Measurements from ENCODE around the gene CALCR. TPM values are rescaled to one million over a fixed set of nuclear protein-coding genes. Genes with fewer than 3 reads are reported as not detected.
"Not testable (repeated sequence)": the region's sequence is repeated elsewhere in the genome, so short reads cannot be mapped to it uniquely, and the experiment has no call there.

Gene CALCR
- polyA plus RNA-seq, 1 donor: 11.1 TPM

- no peak for DNase-seq (ENCODE audit: low read depth)
Observed at GRCh38 chr7:93562106-93562505, 12.4 kb downstream of the CALCR start.

DNA sequence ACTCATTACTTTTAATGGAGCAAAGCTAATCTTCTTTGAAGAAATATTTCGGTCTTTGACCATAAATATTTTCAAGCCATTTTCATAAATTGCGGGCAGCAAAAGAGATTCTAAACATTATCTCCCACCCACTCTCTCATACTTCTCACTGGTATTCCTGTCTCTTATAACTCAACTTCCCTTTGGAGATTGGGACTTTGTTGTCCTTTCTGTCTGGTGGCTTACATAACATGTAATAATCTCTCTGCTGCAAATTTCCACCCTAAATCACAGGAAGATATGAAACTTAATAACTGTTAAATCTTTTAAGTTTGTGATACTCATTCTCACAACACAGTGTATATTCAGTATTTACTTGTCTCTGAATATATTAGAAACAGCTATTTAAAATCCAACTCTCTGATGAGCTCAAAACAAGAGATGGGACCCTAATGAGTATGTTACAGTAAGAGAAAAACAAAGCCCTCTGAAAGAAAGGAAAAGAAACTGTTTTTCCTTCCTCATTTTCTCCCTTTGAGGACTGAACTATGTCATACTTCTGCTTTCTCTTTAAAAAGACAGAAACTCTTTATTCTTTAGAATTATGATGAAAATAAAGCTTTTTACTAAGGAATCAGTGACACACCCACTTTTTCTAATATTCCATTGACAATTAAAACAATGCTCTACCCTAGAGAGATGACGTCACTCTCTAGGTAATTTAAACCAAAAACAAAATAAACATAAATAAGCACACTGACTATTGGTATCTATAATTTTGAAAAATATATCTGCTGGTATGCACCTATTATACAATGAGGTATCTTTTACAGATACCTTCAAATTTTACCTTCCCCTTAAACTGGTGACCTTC lies 14.7 kb downstream of the CALCR start:
- no peak for DNase-seq (ENCODE audit: low read depth)

GRCh38 chr7:93558705-93559614 lies 15.6 kb downstream of the CALCR start:
- no peak for DNase-seq (ENCODE audit: low read depth)

DNA sequence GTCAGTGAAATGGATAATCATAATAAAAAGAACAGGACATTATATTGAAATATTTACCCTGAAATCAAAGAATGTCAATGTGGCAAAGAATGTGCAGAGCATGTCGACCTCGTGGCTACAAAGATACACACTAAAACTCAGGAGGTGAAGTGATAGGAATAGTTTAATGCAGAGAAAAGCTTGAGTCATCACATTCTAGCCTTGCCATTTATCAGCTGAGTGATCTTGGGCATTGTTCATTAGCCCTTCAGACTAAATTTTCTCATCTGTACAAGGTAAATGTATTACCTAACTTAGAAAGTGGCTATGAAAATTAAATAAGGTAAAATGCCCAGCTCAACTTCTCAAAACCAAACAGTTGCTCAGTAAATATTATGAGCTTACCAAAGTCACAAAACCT lies 22.6 kb downstream of the CALCR start:
- no peak for DNase-seq (ENCODE audit: low read depth)

- DNase-seq (ENCODE audit: low read depth): no peak
Observed at GRCh38 chr7:93551063-93551895, 23.2 kb downstream of the CALCR start.

- DNase-seq (ENCODE audit: low read depth): no peak
Observed at GRCh38 chr7:93547716-93548115, 26.8 kb downstream of the CALCR start.

- no peak for DNase-seq (ENCODE audit: low read depth)
Observed at GRCh38 chr7:93544691-93545090, 29.8 kb downstream of the CALCR start.

DNA sequence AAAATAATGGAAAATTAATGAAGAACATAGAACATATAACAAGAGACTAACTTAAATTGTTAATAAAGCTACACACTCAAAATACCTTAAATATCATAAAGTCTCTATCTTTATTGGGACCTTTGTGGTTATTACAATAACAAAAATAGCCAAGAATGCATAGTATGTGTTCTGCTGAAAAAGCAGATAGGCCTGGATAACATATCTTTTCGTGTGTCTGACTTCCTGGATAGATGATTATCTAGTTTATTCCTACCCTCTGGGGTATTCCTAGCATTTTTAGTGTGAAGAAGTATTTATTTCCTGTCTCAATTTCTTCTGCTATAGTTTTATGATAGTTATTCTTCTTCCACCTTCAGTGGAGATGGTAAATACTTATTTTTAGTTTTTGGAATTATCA lies 36.5 kb downstream of the CALCR start:
- DNase-seq (ENCODE audit: low read depth): no peak

DNA sequence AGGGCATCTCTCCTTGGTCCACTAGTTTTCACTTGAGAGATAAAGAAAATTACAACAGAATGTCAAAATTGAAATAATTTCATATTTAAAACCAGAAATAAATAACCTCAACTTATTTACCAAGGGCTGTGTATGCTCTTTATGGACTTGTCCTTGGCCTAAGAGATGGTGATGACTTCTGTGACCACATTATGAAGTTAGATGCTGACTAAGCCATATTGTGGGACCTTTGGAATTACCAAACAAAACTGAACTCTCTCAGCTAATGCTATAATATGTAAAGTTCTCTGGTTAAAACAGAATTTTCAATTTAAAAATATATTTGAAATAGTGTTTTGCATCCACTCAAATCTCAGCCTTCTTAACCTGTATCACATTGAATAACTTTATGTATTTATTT lies 38.9 kb downstream of the CALCR start:
- no peak for DNase-seq (ENCODE audit: low read depth)

- DNase-seq (ENCODE audit: low read depth): no peak
Observed at GRCh38 chr7:93530701-93531100, 43.8 kb downstream of the CALCR start.

GRCh38 chr7:93516834-93517233 lies 57.7 kb downstream of the CALCR start:
- no peak for DNase-seq (ENCODE audit: low read depth)

DNA sequence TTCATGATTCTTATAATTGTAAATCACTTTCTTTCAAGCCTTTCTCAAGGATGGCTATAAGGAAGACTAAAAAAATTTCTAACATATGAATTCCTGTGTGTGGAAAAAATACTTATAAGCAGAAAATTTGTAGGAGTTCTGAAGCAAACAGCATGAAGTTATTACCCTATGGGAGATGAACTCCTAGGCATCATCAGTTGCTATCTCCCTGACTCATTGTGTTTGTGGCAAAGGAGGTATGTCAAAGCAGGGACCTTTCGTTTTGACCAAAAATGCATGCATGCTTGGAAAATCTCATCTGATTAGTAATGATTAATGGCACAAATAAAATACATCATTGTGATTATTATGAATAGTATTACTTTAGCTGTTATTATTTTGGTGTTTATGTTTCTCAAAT lies 59.4 kb downstream of the CALCR start:
- DNase-seq (ENCODE audit: low read depth): no peak

- DNase-seq (ENCODE audit: low read depth): no peak
Observed at GRCh38 chr7:93509303-93509702, 65.2 kb downstream of the CALCR start.

- DNase-seq (ENCODE audit: low read depth): no peak
Observed at GRCh38 chr7:93503088-93503487, 71.4 kb downstream of the CALCR start.

DNA sequence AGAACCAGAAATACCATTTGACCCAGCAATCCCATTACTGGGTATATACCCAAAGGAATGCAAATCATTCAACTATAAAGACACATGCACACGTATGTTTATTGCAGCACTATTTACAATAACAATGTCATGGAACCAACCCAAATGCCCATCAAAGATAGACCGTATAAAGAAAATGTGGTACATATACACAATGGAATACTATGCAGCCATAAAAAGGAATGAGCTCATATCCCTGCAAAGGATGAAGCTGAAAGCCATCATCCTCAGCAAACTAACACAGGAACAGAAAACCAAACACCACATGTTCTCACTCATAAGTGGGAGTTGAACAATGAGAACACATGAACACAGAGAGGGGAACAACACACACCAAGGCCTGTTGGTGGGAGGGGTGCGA lies 82.7 kb downstream of the CALCR start:
- DNase-seq (ENCODE audit: low read depth): not testable (repeated sequence)

DNA sequence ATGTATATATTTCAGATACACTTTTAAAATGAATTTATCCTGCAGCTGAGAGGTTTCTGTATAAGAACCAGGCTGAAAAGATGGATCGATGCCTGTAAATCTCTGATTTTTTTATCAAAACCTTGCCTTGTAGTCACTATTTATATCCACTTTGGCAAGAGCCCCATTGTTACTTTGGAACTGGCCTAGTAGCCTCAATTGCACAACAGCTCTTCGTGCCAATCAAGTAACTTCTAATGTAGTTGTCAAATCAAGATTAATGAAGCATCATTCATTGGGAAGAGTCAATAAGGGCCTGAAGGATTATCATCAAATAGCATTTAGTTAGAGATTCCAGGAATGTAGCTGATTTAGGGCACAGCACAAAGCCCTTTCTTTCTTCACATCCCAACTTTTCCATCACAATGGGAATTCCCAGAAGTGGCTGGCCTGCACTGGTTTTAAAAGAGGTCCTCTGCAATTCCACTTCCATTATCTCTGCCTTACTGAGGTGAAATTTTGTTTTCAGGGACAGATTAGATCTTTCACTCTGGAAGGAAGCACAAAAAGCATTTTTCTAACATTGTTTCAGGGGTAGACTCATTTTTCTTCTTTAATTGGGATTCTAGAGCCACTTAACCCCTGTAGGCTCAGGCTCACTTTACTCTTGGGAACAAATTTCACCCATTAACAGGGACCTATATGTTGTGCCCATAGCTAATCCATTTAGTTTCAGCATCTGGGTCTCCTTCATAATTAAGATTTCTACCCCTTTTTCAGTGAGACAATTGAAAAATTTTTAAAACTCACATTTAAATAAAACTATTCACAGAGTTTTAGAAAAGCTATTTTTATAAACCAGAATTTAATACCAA lies 97.8 kb downstream of the CALCR start:
- DNase-seq (ENCODE audit: low read depth): no peak

- no peak for DNase-seq (ENCODE audit: low read depth)
Observed at GRCh38 chr7:93475811-93476210, 98.7 kb downstream of the CALCR start.

GRCh38 chr7:93471456-93471855 lies 103.1 kb downstream of the CALCR start:
- no peak for DNase-seq (ENCODE audit: low read depth)

GRCh38 chr7:93463764-93464163 lies 110.8 kb downstream of the CALCR start:
- no peak for DNase-seq (ENCODE audit: low read depth)

- DNase-seq (ENCODE audit: low read depth): no peak
Observed at GRCh38 chr7:93461350-93461749, 113.2 kb downstream of the CALCR start.

DNA sequence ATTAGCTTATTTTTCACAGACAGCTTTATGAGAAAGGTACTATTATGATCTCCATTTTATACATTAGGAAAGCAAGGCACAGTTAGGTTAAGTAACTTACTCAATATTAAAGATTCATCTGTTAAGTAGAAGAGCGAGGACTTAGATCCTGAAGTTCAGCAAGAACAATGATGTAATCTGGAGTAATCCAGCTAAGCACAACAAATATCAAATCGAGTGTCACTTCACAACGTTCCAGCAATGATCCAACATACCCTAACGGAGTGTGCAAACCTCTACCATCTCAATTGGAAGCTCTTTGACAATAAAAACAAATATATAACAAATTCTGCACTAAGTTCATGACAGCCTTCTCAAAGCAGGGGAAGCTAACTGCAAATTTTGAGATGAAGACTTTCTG lies 121.3 kb downstream of the CALCR start:
- no peak for DNase-seq (ENCODE audit: low read depth)
